IMR-90 (cell line): ENCODE results near the gene DCDC2. TPM values are rescaled to one million over a fixed set of nuclear protein-coding genes. Genes with fewer than 3 reads are reported as not detected.
"Not testable (repeated sequence)": the region's sequence is repeated elsewhere in the genome, so short reads cannot be mapped to it uniquely, and the experiment has no call there.

Source experiments
- ATAC-seq: fragments of 200-7000 bp; cut with Tn5 transposase; 2 replicates; pipeline ENCODE4 v1.9.1; 2020; ENCODE audit warnings: low read depth, mild to moderate bottlenecking, moderate library complexity
- BruUV-seq: library from RNA; stranded (reverse); fragments of 400-500 nt; replicated peaks from 2 replicates; lab custom pipeline; 2021; lab: Mats Ljungman, UMichigan
- CTCF ChIA-PET: fragments of 300-600 bp; formaldehyde crosslinking; extraction: SDS; loops from one replicate; lab custom pipeline; 2021; ENCODE audit warnings: antibody characterized with exemption; lab: Yijun Ruan, JAX
- POLR2A ChIA-PET: fragments of 300-600 bp; sonication (Branson Sonifier 250); formaldehyde crosslinking; loops from one replicate; lab custom pipeline; 2022; ENCODE audit warnings: antibody characterized with exemption; ENCODE audit not compliant: unreplicated experiment; lab: Charles Lee
- DNase-seq: peaks from one replicate; pipeline ENCODE4 v3.0.0; 2013
- H2AFZ ChIP-seq: replicated peaks from 2 replicates; pipeline ENCODE3; 2013; ENCODE audit warnings: low read length, mild to moderate bottlenecking; ENCODE audit not compliant: poor library complexity
- H2AK5ac ChIP-seq: 2 replicates; pipeline ENCODE4 v1.6.1; 2013; ENCODE audit warnings: low read depth, low read length, inconsistent platforms
- H2AK9ac ChIP-seq: replicated peaks from 2 replicates; pipeline ENCODE3; 2013; ENCODE audit warnings: mild to moderate bottlenecking, low read depth, low read length, moderate library complexity; ENCODE audit not compliant: poor library complexity
- H2BK120ac ChIP-seq: 2 replicates; pipeline ENCODE4 v1.6.1; 2013; ENCODE audit warnings: low read depth, low read length, inconsistent platforms
- H2BK15ac ChIP-seq: 3 replicates; pipeline ENCODE4 v1.6.1; 2013; ENCODE audit warnings: low read depth, low read length, inconsistent platforms
- H2BK20ac ChIP-seq: 2 replicates; pipeline ENCODE4 v1.6.1; 2013; ENCODE audit warnings: low read depth, mild to moderate bottlenecking, inconsistent platforms, low read length, moderate library complexity
- H2BK5ac ChIP-seq: 2 replicates; pipeline ENCODE4 v1.6.1; 2013; ENCODE audit warnings: mild to moderate bottlenecking, low read depth, low read length, inconsistent platforms; ENCODE audit not compliant: poor library complexity, severe bottlenecking
- H3K14ac ChIP-seq: replicated peaks from 2 replicates; pipeline ENCODE4 v1.6.1; 2013; ENCODE audit warnings: low read depth, low read length, inconsistent platforms
- H3K18ac ChIP-seq: 2 replicates; pipeline ENCODE4 v1.6.1; 2013; ENCODE audit warnings: low read depth, low read length, control low read depth
- H3K23ac ChIP-seq: 2 replicates; pipeline ENCODE4 v1.6.1; 2013; ENCODE audit warnings: low read depth, low read length, inconsistent platforms
- H3K27ac ChIP-seq: 2 replicates; pipeline ENCODE4 v1.5.1; 2013; ENCODE audit warnings: mild to moderate bottlenecking, control low read depth, low read length; ENCODE audit not compliant: insufficient read depth
- H3K27me3 ChIP-seq: 2 replicates; pipeline ENCODE4 v1.6.1; 2013; ENCODE audit warnings: low read length; ENCODE audit not compliant: control insufficient read depth, insufficient read depth
- H3K36me3 ChIP-seq: 2 replicates; pipeline ENCODE4 v1.6.1; 2013; ENCODE audit warnings: low read length, mixed read lengths; ENCODE audit not compliant: control insufficient read depth, insufficient read depth
- H3K4ac ChIP-seq: 2 replicates; pipeline ENCODE4 v1.6.1; 2013; ENCODE audit warnings: low read depth, low read length, inconsistent platforms
- H3K4me1 ChIP-seq: 2 replicates; pipeline ENCODE4 v1.6.1; 2013; ENCODE audit warnings: low read length, mixed read lengths; ENCODE audit not compliant: control insufficient read depth, insufficient read depth
- H3K4me2 ChIP-seq: 2 replicates; pipeline ENCODE4 v1.6.1; 2013; ENCODE audit warnings: low read depth, mild to moderate bottlenecking, control low read depth, low read length, moderate library complexity
- H3K4me3 ChIP-seq: 2 replicates; pipeline ENCODE4 v1.5.1; 2013; ENCODE audit warnings: low read depth, mild to moderate bottlenecking, control low read depth, low read length, moderate library complexity; ENCODE audit not compliant: insufficient read depth
- H3K56ac ChIP-seq: 2 replicates; pipeline ENCODE4 v1.6.1; 2013; ENCODE audit warnings: low read length, inconsistent platforms; ENCODE audit not compliant: insufficient read depth; ENCODE audit errors: extremely low read depth
- H3K79me1 ChIP-seq, 2 experiments: 2 replicates each; pipeline ENCODE4 v1.6.1; 2013; ENCODE audit warnings: low read length in 2 of 2, inconsistent platforms in 1 of 2, low read depth in 1 of 2
- H3K9ac ChIP-seq: 2 replicates; pipeline ENCODE4 v1.6.1; 2013; ENCODE audit warnings: low read depth, low read length, control low read depth
- H3K9me1 ChIP-seq: 2 replicates; pipeline ENCODE4 v1.6.1; 2013; ENCODE audit warnings: low read length, inconsistent platforms; ENCODE audit not compliant: insufficient read depth
- H3K9me3 ChIP-seq: 2 replicates; pipeline ENCODE4 v1.6.1; 2013; ENCODE audit warnings: low read length; ENCODE audit not compliant: control insufficient read depth, insufficient read depth
- H4K20me1 ChIP-seq: 2 replicates; pipeline ENCODE4 v1.6.1; 2013; ENCODE audit warnings: low read length, inconsistent platforms; ENCODE audit not compliant: insufficient read depth
- H4K5ac ChIP-seq: 2 replicates; pipeline ENCODE4 v1.6.1; 2013; ENCODE audit warnings: mild to moderate bottlenecking, low read depth, low read length, control low read depth
- H4K8ac ChIP-seq, 2 experiments: 2 replicates each; pipeline ENCODE4 v1.6.1; 2013; ENCODE audit warnings: low read depth in 2 of 2, low read length in 2 of 2, control low read depth in 1 of 2, inconsistent platforms in 1 of 2
- H4K91ac ChIP-seq: 2 replicates; pipeline ENCODE4 v1.6.1; 2013; ENCODE audit warnings: low read depth, low read length, inconsistent platforms; ENCODE audit not compliant: insufficient read depth
- WGBS, 2 experiments: methylation state at CpG; one replicate each; pipeline versions ENCODE4 v1.1.5 to v1.1.7; 2013; ENCODE audit warnings: missing lambda C conversion rate in 2 of 2; ENCODE audit not compliant: insufficient read length in 1 of 2; ENCODE audit errors: extremely low coverage in 2 of 2; 5-methylcytosine and 5-hydroxymethylcytosine counted together
- dilution Hi-C: fragments of 300-500 bp; cut with HindIII; formaldehyde crosslinking; loops from one replicate; pipeline ENCODE4 v1.14.3; 2018; ENCODE audit warnings: low sequenced_read_pairs; ENCODE audit not compliant: unreplicated experiment
- in situ Hi-C: fragments of 300-500 bp; cut with MboI; formaldehyde crosslinking; loops from 3 replicates; pipeline ENCODE4 v1.14.3; 2019; ENCODE audit warnings: low sequenced_read_pairs, inconsistent platforms, mixed read lengths
- intact Hi-C: fragments of 100-400 bp; cut with micrococcal nuclease; formaldehyde crosslinking; loops from 2 replicates; pipeline ENCODE4 v1.10.0; 2022
- polyA plus RNA-seq, 3 experiments: library from polyadenylated mRNA; depleted of rRNA; stranded (reverse); fragments of >200 nt; gene quantifications; 2 replicates each; pipeline ENCODE4 v1.2.3, GENCODE V29; 2012; ENCODE audit warnings: low replicate concordance in 1 of 3
- total RNA-seq: library from RNA; depleted of rRNA; stranded (reverse); fragments of >200 nt; gene quantifications from 2 replicates; pipeline ENCODE4 v1.2.3, GENCODE V29; 2012

Gene DCDC2
- total and polyA plus RNA-seq, 2 of the 4 experiments (the other 2 are of a cell fraction), result not detected

DNA sequence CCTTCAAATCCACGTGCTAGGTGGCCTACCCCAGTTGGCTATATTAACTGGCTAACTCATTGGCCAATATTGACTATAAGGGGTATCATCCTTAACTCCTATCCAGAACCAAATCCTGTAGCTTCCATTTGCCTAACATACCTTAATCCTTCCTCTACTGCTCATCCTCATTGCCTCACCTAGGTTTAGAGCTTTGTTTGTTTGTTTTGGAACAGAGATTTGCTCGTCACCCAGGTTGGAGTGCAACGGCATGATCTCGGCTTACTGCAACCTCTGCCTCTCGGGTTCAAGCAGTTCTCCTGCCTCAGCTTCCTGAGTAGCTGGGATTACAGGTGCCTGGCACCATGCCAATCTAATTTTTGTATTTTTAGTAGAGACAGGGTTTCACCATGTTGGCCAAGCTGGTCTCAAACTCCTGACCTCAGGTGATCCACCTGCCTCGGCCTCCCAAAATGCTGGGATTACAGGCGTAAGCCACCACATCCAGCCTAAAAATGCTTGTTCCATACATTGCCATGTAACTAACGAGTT lies 7.3 kb upstream of the DCDC2 start:
- H2AK5ac ChIP-seq, H3K9me1 ChIP-seq, H3K4me3 ChIP-seq, H3K4me1 ChIP-seq, ATAC-seq, H3K9ac ChIP-seq, H3K79me1 ChIP-seq, H4K8ac ChIP-seq, DNase-seq, POLR2A ChIA-PET, CTCF ChIA-PET, H3K4me2 ChIP-seq, in situ Hi-C loops, H3K36me3 ChIP-seq, H2AFZ ChIP-seq, H2AK9ac ChIP-seq, H4K20me1 ChIP-seq, H3K23ac ChIP-seq, H4K5ac ChIP-seq, dilution Hi-C loops, intact Hi-C loops, H2BK20ac ChIP-seq, BruUV-seq, H2BK15ac ChIP-seq, H3K18ac ChIP-seq, H3K14ac ChIP-seq, H3K56ac ChIP-seq, H3K27ac ChIP-seq, H2BK5ac ChIP-seq, H3K9me3 ChIP-seq, H4K91ac ChIP-seq, H3K27me3 ChIP-seq, H3K4ac ChIP-seq, H2BK120ac ChIP-seq: not testable (repeated sequence)
- no CpG with 5 or more reads among the region's 8 CpGs for WGBS, 2 experiments

DNA sequence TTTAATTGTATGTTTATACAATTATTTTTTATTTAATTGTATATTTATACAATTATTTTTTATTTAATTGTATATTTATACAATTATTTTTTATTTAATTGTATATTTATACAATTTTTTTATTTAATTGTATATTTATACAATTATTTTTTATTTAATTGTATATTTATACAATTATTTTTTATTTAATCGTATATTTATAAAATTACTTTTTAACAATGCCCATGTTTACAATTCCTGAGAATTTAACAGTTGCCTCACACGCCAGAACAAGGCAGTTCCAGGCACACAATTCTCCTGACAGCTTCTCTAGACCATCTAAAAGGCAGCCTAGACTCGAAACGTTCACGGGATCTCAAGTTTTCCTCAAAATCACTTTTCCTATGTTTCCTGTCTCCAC lies 4.5 kb upstream of the DCDC2 start:
- H3K9ac ChIP-seq, H3K4me3 ChIP-seq, H3K23ac ChIP-seq, H3K4me2 ChIP-seq, H3K18ac ChIP-seq, intact Hi-C loops, H2AK5ac ChIP-seq, BruUV-seq, H3K79me1 ChIP-seq, H3K36me3 ChIP-seq, H3K14ac ChIP-seq, ATAC-seq, H3K9me3 ChIP-seq, H3K4ac ChIP-seq, H4K20me1 ChIP-seq, in situ Hi-C loops, H4K8ac ChIP-seq, DNase-seq, H2AK9ac ChIP-seq, H2BK20ac ChIP-seq, H4K5ac ChIP-seq, H2BK120ac ChIP-seq, dilution Hi-C loops, H2BK15ac ChIP-seq, H3K9me1 ChIP-seq, POLR2A ChIA-PET, H2BK5ac ChIP-seq, H2AFZ ChIP-seq, H3K27ac ChIP-seq, H4K91ac ChIP-seq, H3K56ac ChIP-seq, H3K4me1 ChIP-seq: not testable (repeated sequence)
- 20% methylated on average over 1 of the region's 5 CpGs; no CpG with 5 or more reads in 1 of the 2 experiments for WGBS, 2 experiments
- peaks cover 11% of the 10 kb centered on the region for H3K27me3 ChIP-seq
- CTCF ChIA-PET, result interaction anchor here (0.9 kb wide), 1 partner anchor 26 kb away, joined by 3 read pairs; no protein-coding TSS in a partner anchor
